Kidney epithelial cell (primary cell): ENCODE measurements around the gene PDZD8. TPM values are rescaled to one million over a fixed set of nuclear protein-coding genes. Genes with fewer than 3 reads are reported as not detected.

Source experiments
- DNase-seq: peaks from one replicate; pipeline ENCODE4 v3.0.0-alpha.2; 2010; ENCODE audit warnings: low read depth
- H3K27me3 ChIP-seq: 2 replicates; pipeline ENCODE4 v1.6.0; 2011; ENCODE audit warnings: low read length; ENCODE audit not compliant: control insufficient read depth, insufficient read depth
- H3K36me3 ChIP-seq: 2 replicates; pipeline ENCODE4 v1.5.1; 2011; ENCODE audit warnings: low read length; ENCODE audit not compliant: control insufficient read depth, insufficient read depth
- H3K4me3 ChIP-seq: 2 replicates; pipeline ENCODE4 v1.5.1; 2011; ENCODE audit warnings: low read depth, mild to moderate bottlenecking, control low read depth, low read length
- CTCF ChIP-seq: IDR thresholded peaks from 2 replicates; pipeline ENCODE4 v1.5.1; 2011; ENCODE audit warnings: mild to moderate bottlenecking, moderate library complexity, low read length, control low read depth, inconsistent platforms; ENCODE audit not compliant: insufficient read depth, poor library complexity, severe bottlenecking
- total RNA-seq: library from RNA; depleted of rRNA; stranded (reverse); fragments of >200 nt; gene quantifications from 2 replicates; pipeline ENCODE4 v1.2.3, GENCODE V29; 2015

Gene PDZD8
- total RNA-seq, 1 donor from 2014 or later: 84.7 TPM

GRCh38 chr10:117277675-117278074 lies 97.6 kb downstream of the PDZD8 start:
- TF ChIP-seq CTCF: no peak
- no peak overlapping the region for H3K4me3 ChIP-seq
- no peaks in the 10 kb centered on the region for H3K27me3 ChIP-seq
- DNase-seq: no peak
- H3K36me3 ChIP-seq: no peaks in the 10 kb centered on the region

- no peak for TF ChIP-seq CTCF
- H3K27me3 ChIP-seq: no peaks in the 10 kb centered on the region
- no peak for DNase-seq
- H3K4me3 ChIP-seq: no peak overlapping the region
- H3K36me3 ChIP-seq: no peaks in the 10 kb centered on the region
These were observed 100.1 kb downstream of the PDZD8 start for GRCh38 chr10:117275121-117275520.

GRCh38 chr10:117274509-117274908 lies 100.7 kb downstream of the PDZD8 start:
- no peak for TF ChIP-seq CTCF
- H3K4me3 ChIP-seq: no peak overlapping the region
- DNase-seq: no peak
- H3K36me3 ChIP-seq: no peaks in the 10 kb centered on the region
- H3K27me3 ChIP-seq: no peaks in the 10 kb centered on the region

- H3K36me3 ChIP-seq: no peaks in the 10 kb centered on the region
- no peak for DNase-seq
- no peak for TF ChIP-seq CTCF
- no peak overlapping the region for H3K4me3 ChIP-seq
- H3K27me3 ChIP-seq: no peaks in the 10 kb centered on the region
These were observed 101.3 kb downstream of the PDZD8 start for GRCh38 chr10:117273980-117274379.

- no peaks in the 10 kb centered on the region for H3K36me3 ChIP-seq
- DNase-seq: no peak
- no peak for TF ChIP-seq CTCF
- no peak overlapping the region for H3K4me3 ChIP-seq
- no peaks in the 10 kb centered on the region for H3K27me3 ChIP-seq
These were observed 102.8 kb downstream of the PDZD8 start for GRCh38 chr10:117272195-117273076.

GRCh38 chr10:117271427-117271826 lies 103.8 kb downstream of the PDZD8 start:
- peak; percentile 18 for DNase-seq
- no peaks in the 10 kb centered on the region for H3K36me3 ChIP-seq
- no peak overlapping the region for H3K4me3 ChIP-seq
- H3K27me3 ChIP-seq: no peaks in the 10 kb centered on the region
- no peak for TF ChIP-seq CTCF
